Panc1 (cell line): Measurements from ENCODE around the gene RFX1.

Experiments
- POLR2AphosphoS5 ChIP-seq: IDR thresholded peaks from 2 replicates; pipeline ENCODE4 v1.6.1; 2012; ENCODE audit warnings: mild to moderate bottlenecking, low read depth, low read length, moderate library complexity
- REST ChIP-seq, 2 experiments: IDR thresholded peaks; 2 replicates each; pipeline ENCODE4 v1.6.1; 2011 to 2012; ENCODE audit warnings: low read depth in 2 of 2, control low read depth in 1 of 2, low read length in 1 of 2, mild to moderate bottlenecking in 1 of 2, moderate library complexity in 1 of 2; ENCODE audit not compliant: insufficient read depth in 1 of 2

GRCh38 chr19:14053500-14053899, 47.4 kb upstream of the RFX1 start:
- no peak for TF ChIP-seq POLR2AphosphoS5
- no peak for TF ChIP-seq REST (IDR thresholded peaks at IDR 0.05; ENCODE audit: insufficient read depth in 1 of 2, low read depth in 2 of 2, low read length in 1 of 2)
